Measurements from ENCODE around the gene STAG1. TPM values are rescaled to one million over a fixed set of nuclear protein-coding genes. Genes with fewer than 3 reads are reported as not detected.
"Not testable (repeated sequence)": the region's sequence is repeated elsewhere in the genome, so short reads cannot be mapped to it uniquely, and the experiment has no call there.

Gene STAG1
- total RNA-seq, 6 experiments from 2014 or later, result 33.7 to 45.3 (median 43.8) TPM

GRCh38 chr3:136725468-136725867 is 26.7 kb downstream of the STAG1 start:
- no peaks in the 10 kb centered on the region for H3K27me3 Mint-ChIP-seq (ENCODE audit: insufficient read depth)
- peaks cover 4% of the 10 kb centered on the region; the same call in 1 of the 2 replicates for H3K9me3 Mint-ChIP-seq
- no peak overlapping the region for H3K4me3 Mint-ChIP-seq
- no peak overlapping the region for H3K27ac Mint-ChIP-seq
- no peak for TF ChIP-seq CTCF (IDR thresholded peaks at IDR 0.05)
- H3K36me3 Mint-ChIP-seq (ENCODE audit: low read depth), result peaks cover 5% of the 10 kb centered on the region; the same call in 1 of the 2 replicates
- peaks cover 41% of the 10 kb centered on the region for H3K4me1 Mint-ChIP-seq (ENCODE audit: low read depth)
- no peak for DNase-seq

- not testable (repeated sequence) for H3K9me3 Mint-ChIP-seq; DNase-seq; H3K4me3 Mint-ChIP-seq; H3K27ac Mint-ChIP-seq; H3K27me3 Mint-ChIP-seq (ENCODE audit: insufficient read depth)
- Mint-ChIP-seq H3K36me3 (ENCODE audit: low read depth) (peaks cover 14% of the 10 kb centered on the region), H3K4me1 (ENCODE audit: low read depth) (peaks cover 28% of the 10 kb centered on the region)
Observed at GRCh38 chr3:136722916-136723315, 29.3 kb downstream of the STAG1 start.

GRCh38 chr3:136722399-136722798 is 29.8 kb downstream of the STAG1 start:
- peaks cover 14% of the 10 kb centered on the region for H3K36me3 Mint-ChIP-seq (ENCODE audit: low read depth)
- H3K27me3 Mint-ChIP-seq (ENCODE audit: insufficient read depth); H3K9me3 Mint-ChIP-seq; DNase-seq; H3K27ac Mint-ChIP-seq; H3K4me3 Mint-ChIP-seq: not testable (repeated sequence)
- peaks cover 27% of the 10 kb centered on the region for H3K4me1 Mint-ChIP-seq (ENCODE audit: low read depth)

- Mint-ChIP-seq H3K27me3 (ENCODE audit: insufficient read depth) (no peaks in the 10 kb centered on the region; the same call in 1 of the 2 replicates), H3K4me3 (no peak overlapping the region), H3K36me3 (ENCODE audit: low read depth) (peaks cover 14% of the 10 kb centered on the region), H3K27ac (no peak overlapping the region), H3K4me1 (ENCODE audit: low read depth) (peaks cover 8% of the 10 kb centered on the region), H3K9me3 (peaks cover 4% of the 10 kb centered on the region; the same call in 1 of the 2 replicates)
- DNase-seq, result no peak
- TF ChIP-seq CTCF (IDR thresholded peaks at IDR 0.05), result no peak
Observed at GRCh38 chr3:136720091-136720490, 32.1 kb downstream of the STAG1 start.

- H3K4me3 Mint-ChIP-seq, result no peak overlapping the region
- TF ChIP-seq CTCF (IDR thresholded peaks at IDR 0.05), result no peak
- no peaks in the 10 kb centered on the region for H3K4me1 Mint-ChIP-seq (ENCODE audit: low read depth)
- H3K36me3 Mint-ChIP-seq (ENCODE audit: low read depth), result peaks cover 20% of the 10 kb centered on the region
- H3K27me3 Mint-ChIP-seq (ENCODE audit: insufficient read depth), result no peaks in the 10 kb centered on the region; the same call in 1 of the 2 replicates
- no peak for DNase-seq
- H3K9me3 Mint-ChIP-seq, result no peaks in the 10 kb centered on the region
- H3K27ac Mint-ChIP-seq, result no peak overlapping the region
Observed at GRCh38 chr3:136716629-136717028, 35.5 kb downstream of the STAG1 start.

GRCh38 chr3:136714020-136714419 is 38.2 kb downstream of the STAG1 start:
- H3K27ac Mint-ChIP-seq, result no peak overlapping the region
- H3K4me3 Mint-ChIP-seq, result no peak overlapping the region
- no peaks in the 10 kb centered on the region for H3K4me1 Mint-ChIP-seq (ENCODE audit: low read depth)
- no peaks in the 10 kb centered on the region; the same call in 1 of the 2 replicates for H3K27me3 Mint-ChIP-seq (ENCODE audit: insufficient read depth)
- TF ChIP-seq CTCF (IDR thresholded peaks at IDR 0.05), result no peak
- peaks cover 18% of the 10 kb centered on the region for H3K36me3 Mint-ChIP-seq (ENCODE audit: low read depth)
- DNase-seq, result no peak
- H3K9me3 Mint-ChIP-seq, result no peaks in the 10 kb centered on the region

GRCh38 chr3:136712941-136713340 is 39.2 kb downstream of the STAG1 start:
- H3K4me3 Mint-ChIP-seq, result no peak overlapping the region
- no peak overlapping the region for H3K27ac Mint-ChIP-seq
- DNase-seq, result no peak
- H3K4me1 Mint-ChIP-seq (ENCODE audit: low read depth), result no peaks in the 10 kb centered on the region
- H3K9me3 Mint-ChIP-seq, result no peaks in the 10 kb centered on the region
- peaks cover 13% of the 10 kb centered on the region; the same call in 1 of the 2 replicates for H3K36me3 Mint-ChIP-seq (ENCODE audit: low read depth)
- H3K27me3 Mint-ChIP-seq (ENCODE audit: insufficient read depth), result no peaks in the 10 kb centered on the region; the same call in 1 of the 2 replicates
- TF ChIP-seq CTCF (IDR thresholded peaks at IDR 0.05), result no peak

GRCh38 chr3:136711888-136712287 is 40.3 kb downstream of the STAG1 start:
- H3K4me1 Mint-ChIP-seq (ENCODE audit: low read depth); H3K27ac Mint-ChIP-seq; H3K9me3 Mint-ChIP-seq; H3K4me3 Mint-ChIP-seq; DNase-seq; H3K27me3 Mint-ChIP-seq (ENCODE audit: insufficient read depth): not testable (repeated sequence)
- peaks cover 22% of the 10 kb centered on the region; the same call in 1 of the 2 replicates for H3K36me3 Mint-ChIP-seq (ENCODE audit: low read depth)

Measured in HFFc6 (cell line).